K562 (cell line): ENCODE data around the gene LSS. TPM values are rescaled to one million over a fixed set of nuclear protein-coding genes. Genes with fewer than 3 reads are reported as not detected.

Source experiments
- ATAC-seq: fragments of 200-7000 bp; cut with Tn5 transposase; 3 replicates; pipeline ENCODE4 v1.9.1; 2020; ENCODE audit warnings: moderate library complexity
- BruUV-seq: library from RNA; stranded (reverse); fragments of 400-500 nt; replicated peaks from 2 replicates; lab custom pipeline; 2021; lab: Mats Ljungman, UMichigan
- CTCF ChIA-PET: fragments of 300-600 bp; formaldehyde crosslinking; extraction: SDS; loops from one replicate; lab custom pipeline; 2021; ENCODE audit warnings: low intra/inter-chr PET ratio; lab: Yijun Ruan, JAX
- POLR2A ChIA-PET: fragments of 300-600, 350-650 bp; sonication (Branson Sonifier 250); formaldehyde crosslinking; extraction: SDS; loops from one replicate; lab custom pipeline; 2021; ENCODE audit warnings: antibody characterized with exemption, inconsistent platforms; lab: Yijun Ruan, JAX
- DNase-seq, 4 experiments: peaks; one replicate each; pipeline versions ENCODE4 v3.0.0 to v3.0.0-alpha.2; 2011 to 2018; ENCODE audit warnings: low spot score in 3 of 4, mixed read lengths in 3 of 4; ENCODE audit errors: extremely low read depth in 1 of 4
- FAIRE-seq: peaks from 2 replicates; lab custom pipeline; 2011; peaks lifted over from hg19 to GRCh38; lab: Jason Lieb, UNC
- H2AFZ ChIP-seq: 2 replicates; pipeline ENCODE4 v1.6.0; 2011; ENCODE audit warnings: low read depth, low read length, control low read depth, inconsistent platforms
- H3K27ac ChIP-seq: fragments of 200-600 bp; 3 replicates; pipeline ENCODE4 v1.8.0; 2011; ENCODE audit warnings: low read depth, mild to moderate bottlenecking, control low read depth, inconsistent platforms, low read length, moderate library complexity, mixed read lengths; ENCODE audit errors: extremely low read depth
- H3K27me3 ChIP-seq, 2 experiments: fragments of 300-600 bp in 1 of 2; 2 replicates in 1 of 2; 3 replicates in 1 of 2; pipeline versions ENCODE4 v1.6.0 to v1.8.0; 2011; ENCODE audit warnings: inconsistent platforms in 2 of 2, low read length in 2 of 2, mild to moderate bottlenecking in 1 of 2, mixed read lengths in 1 of 2, moderate library complexity in 1 of 2; ENCODE audit not compliant: control insufficient read depth in 2 of 2, insufficient read depth in 2 of 2
- H3K36me3 ChIP-seq: fragments of 300-600 bp; 3 replicates; pipeline ENCODE4 v1.8.0; 2011; ENCODE audit warnings: mild to moderate bottlenecking, low read length, inconsistent platforms; ENCODE audit not compliant: control insufficient read depth, insufficient read depth
- H3K4me1 ChIP-seq, 2 experiments: fragments of 200-600 bp in 1 of 2; replicated peaks in 1 of 2; 2 replicates in 1 of 2; 3 replicates in 1 of 2; pipeline versions ENCODE4 v1.5.1 to v1.8.0; 2011; ENCODE audit warnings: inconsistent platforms in 2 of 2, low read length in 2 of 2, mild to moderate bottlenecking in 1 of 2, mixed read lengths in 1 of 2, moderate library complexity in 1 of 2; ENCODE audit not compliant: control insufficient read depth in 2 of 2, insufficient read depth in 2 of 2
- H3K4me2 ChIP-seq: 2 replicates; pipeline ENCODE4 v1.6.1; 2011; ENCODE audit warnings: low read length, control low read depth, inconsistent platforms, mixed read lengths; ENCODE audit not compliant: insufficient read depth
- H3K4me3 ChIP-seq: fragments of 200-600 bp; sonication (generic), shearing (Covaris generic); 2 replicates; pipeline ENCODE4 v1.5.1; 2016; ENCODE audit warnings: control low read depth, inconsistent platforms
- H3K79me2 ChIP-seq: fragments of 200-600 bp; 3 replicates; pipeline ENCODE4 v1.8.0; 2011; ENCODE audit warnings: low read length, inconsistent platforms; ENCODE audit not compliant: control insufficient read depth, insufficient read depth
- H3K9ac ChIP-seq, 2 experiments: 2 replicates each; pipeline versions ENCODE4 v1.6.0 to v1.6.1; 2011; ENCODE audit warnings: low read depth in 2 of 2, low read length in 2 of 2, control low read depth in 1 of 2, inconsistent platforms in 1 of 2, mild to moderate bottlenecking in 1 of 2, mixed read lengths in 1 of 2; ENCODE audit not compliant: insufficient read depth in 1 of 2
- H3K9me1 ChIP-seq: one replicate; pipeline ENCODE4 v1.6.0; 2011; ENCODE audit warnings: inconsistent platforms, mild to moderate bottlenecking, low read length, moderate library complexity; ENCODE audit not compliant: control insufficient read depth, insufficient read depth
- H3K9me3 ChIP-seq: replicated peaks from 2 replicates; pipeline ENCODE4 v1.5.1; 2011; ENCODE audit warnings: low read depth, low read length, inconsistent platforms; ENCODE audit not compliant: control insufficient read depth, insufficient read depth
- H4K20me1 ChIP-seq: replicated peaks from 2 replicates; pipeline ENCODE4 v1.6.1; 2011; ENCODE audit warnings: low read length, inconsistent platforms, mixed read lengths; ENCODE audit not compliant: control insufficient read depth, insufficient read depth
- ARID4B ChIP-seq: sonication (generic); formaldehyde crosslinking; IDR thresholded peaks from 2 replicates; pipeline ENCODE4 v1.8.0; 2022; ENCODE audit warnings: mild to moderate bottlenecking, missing genetic modification reagents
- MBD1 ChIP-seq: fragments of 250-450 bp; sonication (Bioruptor Pico); IDR thresholded peaks from 2 replicates; pipeline ENCODE4 v1.8.0; 2022; ENCODE audit warnings: inconsistent platforms
- POLR2B ChIP-seq: fragments of 450-650 bp; IDR thresholded peaks from 2 replicates; pipeline ENCODE4 v1.6.1; 2018; ENCODE audit warnings: low read depth; ENCODE audit not compliant: partially characterized antibody
- RBM22 ChIP-seq: fragments of 200-400 bp; formaldehyde crosslinking; IDR thresholded peaks from 2 replicates; pipeline ENCODE4 v1.6.1; 2018; ENCODE audit warnings: low read length, low read depth; ENCODE audit not compliant: poor library complexity, severe bottlenecking
- SMARCA5 ChIP-seq: fragments of 450-650 bp; IDR thresholded peaks from 2 replicates; pipeline ENCODE4 v1.6.1; 2016
- ZBTB12 ChIP-seq: fragments of 250-450 bp; sonication (Bioruptor Pico); IDR thresholded peaks from 2 replicates; pipeline ENCODE4 v1.4.0; 2020
- ZC3H4 ChIP-seq: sonication (generic); formaldehyde crosslinking; IDR thresholded peaks from 2 replicates; pipeline ENCODE4 v1.9.0; 2021; ENCODE audit warnings: missing genetic modification reagents, borderline replicate concordance
- ZC3H8 ChIP-seq: fragments of 450-650 bp; IDR thresholded peaks from 2 replicates; pipeline ENCODE4 v1.6.1; 2017
- WGBS: fragments of 100-300 bp; shearing (Covaris generic); methylation state at CpG from one replicate; pipeline ENCODE4 v1.1.6; 2016; ENCODE audit warnings: low coverage, mixed read lengths; ENCODE audit not compliant: insufficient coverage; ENCODE audit errors: missing lambda C conversion rate; 5-methylcytosine and 5-hydroxymethylcytosine counted together
- in situ Hi-C: fragments of 300-500 bp; cut with MboI; formaldehyde crosslinking; loops from 4 replicates; pipeline ENCODE4 v1.15.0; 2018; ENCODE audit warnings: inconsistent platforms, mixed read lengths
- intact Hi-C: fragments of 100-400 bp; cut with micrococcal nuclease; formaldehyde crosslinking; loops from 2 replicates; pipeline ENCODE4 v1.14.2; 2022
- polyA plus RNA-seq, 8 experiments: library from polyadenylated mRNA; depleted of rRNA in 4 of 8; stranded (reverse) in 5 of 8; unstranded in 3 of 8; fragments of >200 nt; fragmentation: Nextera tagmentation in 2 of 8; fragmentation: Illumina TruSeq in 1 of 8; extraction: Ambion mirVana in 2 of 8; extraction: Trizol in 1 of 8; gene quantifications; 2 replicates each; pipeline versions ENCODE4 v1.2.1 to v1.2.3, GENCODE V29; 2011 to 2014; ENCODE audit warnings: inconsistent platforms in 1 of 8, missing spikeins in 1 of 8
- total RNA-seq, 7 experiments: library from RNA; depleted of rRNA in 6 of 7; stranded (reverse); fragments of >200 nt in 6 of 7; fragmentation: Illumina TruSeq in 2 of 7; extraction: Trizol in 2 of 7; gene quantifications; 2 replicates each; pipeline versions ENCODE4 v1.2.1 to v1.2.3, GENCODE V29; 2011 to 2021; ENCODE audit warnings: low replicate concordance in 1 of 7
- TF ChIP-seq, protein P1 (sequence below): sonication (generic); formaldehyde crosslinking; IDR thresholded peaks from 2 replicates; pipeline ENCODE4 v1.8.0; 2022; ENCODE audit warnings: mild to moderate bottlenecking, missing genetic modification reagents

The LSS gene
- total and polyA plus RNA-seq, 9 of the 15 experiments (the other 6 are each of a cell fraction or from before 2014, with no cell fraction given), result 2.2 to 89.5 (median 37.4) TPM

DNA sequence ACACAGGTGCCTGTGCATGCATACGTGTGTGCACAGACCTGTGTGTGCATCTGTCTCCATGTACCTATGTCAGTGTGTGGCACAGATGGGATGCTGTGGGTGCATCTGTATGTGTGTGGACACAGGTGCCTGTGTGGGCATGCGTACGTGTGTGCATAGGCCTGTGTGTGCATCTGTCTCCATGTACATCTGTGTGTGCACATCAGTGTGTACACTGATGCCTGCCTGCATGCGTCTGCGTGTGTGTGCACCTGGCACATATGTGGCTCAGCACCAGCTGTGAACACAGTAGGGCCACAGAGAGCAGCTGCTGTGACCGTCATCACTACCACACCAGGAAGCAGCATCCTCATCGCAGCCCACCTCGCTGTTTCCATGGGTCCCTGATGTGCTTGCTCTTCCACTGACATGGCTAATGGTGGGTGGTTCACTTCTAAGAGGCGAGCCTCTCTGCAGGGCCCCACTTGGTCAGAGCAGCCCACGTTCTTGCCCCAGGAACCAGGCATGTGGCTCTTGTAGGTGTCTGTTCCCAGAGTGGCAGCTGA lies 34.7 kb downstream of the LSS start (continued):
- TF ChIP-seq SMARCA5, result no peak
- peak; percentile 62; the same call in 1 of the 2 replicates for TF ChIP-seq ZC3H4 (CRISPR knock-in tag)
- TF ChIP-seq POLR2B, result peak; percentile 3

GRCh38 chr21:46191686-46192575 lies 36.6 kb downstream of the LSS start:
- DNase-seq (no peak), ATAC-seq (no peak), FAIRE-seq (no peak)
- BruUV-seq, result no TSS peak
- H3K9me3 ChIP-seq, result no peaks in the 10 kb centered on the region
- no peaks in the 10 kb centered on the region for H3K9me1 ChIP-seq
- WGBS, result 91% methylated on average over 19 of the region's 20 CpGs
- H3K4me1 ChIP-seq, result peaks cover 31 to 46% of the 10 kb centered on the region in 2 experiments
- intact Hi-C loops (no loop called here), in situ Hi-C loops (no loop called here)
- POLR2A ChIA-PET, result interaction anchor here (0.5 to 0.7 kb wide), 2 partner anchors 24 to 61 kb away, joined by 3 read pairs; no protein-coding TSS in a partner anchor
- CTCF ChIA-PET, result no interaction called here
- no peaks in the 10 kb centered on the region for H3K79me2 ChIP-seq
- no peak overlapping the region for H3K4me2 ChIP-seq
- H3K9ac ChIP-seq, result peak overlapping the region in 1 of 2 experiments; percentile 64; a peak in 1 of 4 replicates
- H3K27ac ChIP-seq, result no peak overlapping the region
- peaks cover 91% of the 10 kb centered on the region; the same call in 2 of the 3 replicates for H3K36me3 ChIP-seq
- no peaks in the 10 kb centered on the region for H4K20me1 ChIP-seq
- H3K27me3 ChIP-seq, result no peaks in the 10 kb centered on the region
- H3K4me3 ChIP-seq, result no peak overlapping the region
- H2AFZ ChIP-seq, result no peak overlapping the region
- TF ChIP-seq, protein P1, sequence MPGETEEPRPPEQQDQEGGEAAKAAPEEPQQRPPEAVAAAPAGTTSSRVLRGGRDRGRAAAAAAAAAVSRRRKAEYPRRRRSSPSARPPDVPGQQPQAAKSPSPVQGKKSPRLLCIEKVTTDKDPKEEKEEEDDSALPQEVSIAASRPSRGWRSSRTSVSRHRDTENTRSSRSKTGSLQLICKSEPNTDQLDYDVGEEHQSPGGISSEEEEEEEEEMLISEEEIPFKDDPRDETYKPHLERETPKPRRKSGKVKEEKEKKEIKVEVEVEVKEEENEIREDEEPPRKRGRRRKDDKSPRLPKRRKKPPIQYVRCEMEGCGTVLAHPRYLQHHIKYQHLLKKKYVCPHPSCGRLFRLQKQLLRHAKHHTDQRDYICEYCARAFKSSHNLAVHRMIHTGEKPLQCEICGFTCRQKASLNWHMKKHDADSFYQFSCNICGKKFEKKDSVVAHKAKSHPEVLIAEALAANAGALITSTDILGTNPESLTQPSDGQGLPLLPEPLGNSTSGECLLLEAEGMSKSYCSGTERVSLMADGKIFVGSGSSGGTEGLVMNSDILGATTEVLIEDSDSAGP (CRISPR knock-in tag), result no peak
- TF ChIP-seq ZC3H8 (no peak), RBM22 (peak; percentile 20), ARID4B (CRISPR knock-in tag) (no peak), ZBTB12 (CRISPR knock-in tag) (no peak), MBD1 (CRISPR knock-in tag) (no peak)
